ENCODE data around the gene ZCCHC24.

The ZCCHC24 gene

GRCh38 chr10:79367426-79368189 is 77.8 kb downstream of the ZCCHC24 start:
- Histone ChIP-seq H3K27me3 (ENCODE audit: insufficient read depth, low read length) (no peaks in the 10 kb centered on the region), H3K27ac (ENCODE audit: low read depth, low read length) (peak overlapping the region; percentile 36), H3K79me2 (ENCODE audit: control insufficient read depth, insufficient read depth, low read length, unreplicated experiment) (no peaks in the 10 kb centered on the region), H3K4me3 (ENCODE audit: low read depth, low read length) (no peak overlapping the region), H3K4me1 (ENCODE audit: control insufficient read depth, insufficient read depth, low read length, unreplicated experiment) (peaks cover 10% of the 10 kb centered on the region), H2AFZ (ENCODE audit: low read length, unreplicated experiment) (peak overlapping the region; percentile 33), H3K36me3 (ENCODE audit: insufficient read depth, low read length) (no peaks in the 10 kb centered on the region)

GRCh38 chr10:79361726-79362397 is 83.6 kb downstream of the ZCCHC24 start:
- Histone ChIP-seq H3K27me3 (ENCODE audit: insufficient read depth, low read length) (no peaks in the 10 kb centered on the region), H2AFZ (ENCODE audit: low read length, unreplicated experiment) (no peak overlapping the region), H3K36me3 (ENCODE audit: insufficient read depth, low read length) (peaks cover 4% of the 10 kb centered on the region; the same call in 1 of the 2 replicates), H3K4me3 (ENCODE audit: low read depth, low read length) (no peak overlapping the region), H3K27ac (ENCODE audit: low read depth, low read length) (no peak overlapping the region), H3K79me2 (ENCODE audit: control insufficient read depth, insufficient read depth, low read length, unreplicated experiment) (no peaks in the 10 kb centered on the region), H3K4me1 (ENCODE audit: control insufficient read depth, insufficient read depth, low read length, unreplicated experiment) (peaks cover 4% of the 10 kb centered on the region)

GRCh38 chr10:79360499-79361342 is 84.7 kb downstream of the ZCCHC24 start:
- no peaks in the 10 kb centered on the region for H3K27me3 ChIP-seq (ENCODE audit: insufficient read depth, low read length)
- no peaks in the 10 kb centered on the region for H3K4me1 ChIP-seq (ENCODE audit: control insufficient read depth, insufficient read depth, low read length, unreplicated experiment)
- H2AFZ ChIP-seq (ENCODE audit: low read length, unreplicated experiment): no peak overlapping the region
- H3K4me3 ChIP-seq (ENCODE audit: low read depth, low read length): no peak overlapping the region
- H3K79me2 ChIP-seq (ENCODE audit: control insufficient read depth, insufficient read depth, low read length, unreplicated experiment): no peaks in the 10 kb centered on the region
- H3K27ac ChIP-seq (ENCODE audit: low read depth, low read length): no peak overlapping the region
- H3K36me3 ChIP-seq (ENCODE audit: insufficient read depth, low read length): peaks cover 12% of the 10 kb centered on the region; the same call in 1 of the 2 replicates

GRCh38 chr10:79359816-79360498 is 85.5 kb downstream of the ZCCHC24 start:
- H3K27me3 ChIP-seq (ENCODE audit: insufficient read depth, low read length): no peaks in the 10 kb centered on the region
- no peaks in the 10 kb centered on the region for H3K4me1 ChIP-seq (ENCODE audit: control insufficient read depth, insufficient read depth, low read length, unreplicated experiment)
- H3K4me3 ChIP-seq (ENCODE audit: low read depth, low read length): no peak overlapping the region
- no peaks in the 10 kb centered on the region for H3K79me2 ChIP-seq (ENCODE audit: control insufficient read depth, insufficient read depth, low read length, unreplicated experiment)
- H2AFZ ChIP-seq (ENCODE audit: low read length, unreplicated experiment): no peak overlapping the region
- no peak overlapping the region for H3K27ac ChIP-seq (ENCODE audit: low read depth, low read length)
- H3K36me3 ChIP-seq (ENCODE audit: insufficient read depth, low read length): peaks cover 12% of the 10 kb centered on the region; the same call in 1 of the 2 replicates

GRCh38 chr10:79358811-79359210 is 86.6 kb downstream of the ZCCHC24 start:
- Histone ChIP-seq H3K36me3 (ENCODE audit: insufficient read depth, low read length) (peaks cover 23% of the 10 kb centered on the region), H3K4me3 (ENCODE audit: low read depth, low read length) (no peak overlapping the region), H3K4me1 (ENCODE audit: control insufficient read depth, insufficient read depth, low read length, unreplicated experiment) (no peaks in the 10 kb centered on the region), H3K27me3 (ENCODE audit: insufficient read depth, low read length) (no peaks in the 10 kb centered on the region), H2AFZ (ENCODE audit: low read length, unreplicated experiment) (no peak overlapping the region), H3K79me2 (ENCODE audit: control insufficient read depth, insufficient read depth, low read length, unreplicated experiment) (no peaks in the 10 kb centered on the region), H3K27ac (ENCODE audit: low read depth, low read length) (no peak overlapping the region)

- no peak overlapping the region for H2AFZ ChIP-seq (ENCODE audit: low read length, unreplicated experiment)
- no peak overlapping the region for H3K27ac ChIP-seq (ENCODE audit: low read depth, low read length)
- peaks cover 39% of the 10 kb centered on the region for H3K36me3 ChIP-seq (ENCODE audit: insufficient read depth, low read length)
- no peak overlapping the region for H3K4me3 ChIP-seq (ENCODE audit: low read depth, low read length)
- no peaks in the 10 kb centered on the region for H3K79me2 ChIP-seq (ENCODE audit: control insufficient read depth, insufficient read depth, low read length, unreplicated experiment)
- H3K27me3 ChIP-seq (ENCODE audit: insufficient read depth, low read length): no peaks in the 10 kb centered on the region
- no peaks in the 10 kb centered on the region for H3K4me1 ChIP-seq (ENCODE audit: control insufficient read depth, insufficient read depth, low read length, unreplicated experiment)
Measured at GRCh38 chr10:79357180-79357579, 88.2 kb downstream of the ZCCHC24 start.

- H2AFZ ChIP-seq (ENCODE audit: low read length, unreplicated experiment): no peak overlapping the region
- H3K79me2 ChIP-seq (ENCODE audit: control insufficient read depth, insufficient read depth, low read length, unreplicated experiment): no peaks in the 10 kb centered on the region
- no peak overlapping the region for H3K4me3 ChIP-seq (ENCODE audit: low read depth, low read length)
- no peak overlapping the region for H3K27ac ChIP-seq (ENCODE audit: low read depth, low read length)
- no peaks in the 10 kb centered on the region for H3K27me3 ChIP-seq (ENCODE audit: insufficient read depth, low read length)
- no peaks in the 10 kb centered on the region for H3K4me1 ChIP-seq (ENCODE audit: control insufficient read depth, insufficient read depth, low read length, unreplicated experiment)
- H3K36me3 ChIP-seq (ENCODE audit: insufficient read depth, low read length): peaks cover 47% of the 10 kb centered on the region
Measured at GRCh38 chr10:79356104-79356503, 89.3 kb downstream of the ZCCHC24 start.

GRCh38 chr10:79355420-79356017 is 89.9 kb downstream of the ZCCHC24 start:
- Histone ChIP-seq H2AFZ (ENCODE audit: low read length, unreplicated experiment) (no peak overlapping the region), H3K36me3 (ENCODE audit: insufficient read depth, low read length) (peaks cover 51% of the 10 kb centered on the region), H3K27ac (ENCODE audit: low read depth, low read length) (no peak overlapping the region), H3K27me3 (ENCODE audit: insufficient read depth, low read length) (no peaks in the 10 kb centered on the region), H3K4me3 (ENCODE audit: low read depth, low read length) (no peak overlapping the region), H3K79me2 (ENCODE audit: control insufficient read depth, insufficient read depth, low read length, unreplicated experiment) (peaks cover 5% of the 10 kb centered on the region), H3K4me1 (ENCODE audit: control insufficient read depth, insufficient read depth, low read length, unreplicated experiment) (no peaks in the 10 kb centered on the region)

GRCh38 chr10:79354615-79355014 is 90.8 kb downstream of the ZCCHC24 start:
- Histone ChIP-seq H3K27ac (ENCODE audit: low read depth, low read length) (no peak overlapping the region), H3K4me3 (ENCODE audit: low read depth, low read length) (no peak overlapping the region), H3K36me3 (ENCODE audit: insufficient read depth, low read length) (peaks cover 60% of the 10 kb centered on the region), H2AFZ (ENCODE audit: low read length, unreplicated experiment) (no peak overlapping the region), H3K4me1 (ENCODE audit: control insufficient read depth, insufficient read depth, low read length, unreplicated experiment) (peaks cover 6% of the 10 kb centered on the region), H3K79me2 (ENCODE audit: control insufficient read depth, insufficient read depth, low read length, unreplicated experiment) (peaks cover 14% of the 10 kb centered on the region), H3K27me3 (ENCODE audit: insufficient read depth, low read length) (no peaks in the 10 kb centered on the region)

GRCh38 chr10:79354141-79354540 is 91.3 kb downstream of the ZCCHC24 start:
- Histone ChIP-seq H3K27ac (ENCODE audit: low read depth, low read length) (no peak overlapping the region), H3K4me1 (ENCODE audit: control insufficient read depth, insufficient read depth, low read length, unreplicated experiment) (peaks cover 11% of the 10 kb centered on the region), H3K36me3 (ENCODE audit: insufficient read depth, low read length) (peaks cover 64% of the 10 kb centered on the region), H3K4me3 (ENCODE audit: low read depth, low read length) (no peak overlapping the region), H3K27me3 (ENCODE audit: insufficient read depth, low read length) (no peaks in the 10 kb centered on the region), H3K79me2 (ENCODE audit: control insufficient read depth, insufficient read depth, low read length, unreplicated experiment) (peaks cover 19% of the 10 kb centered on the region), H2AFZ (ENCODE audit: low read length, unreplicated experiment) (no peak overlapping the region)
